GM12878 (cell line): ENCODE data around the gene ETV7. TPM values are rescaled to one million over a fixed set of nuclear protein-coding genes. Genes with fewer than 3 reads are reported as not detected.

Experiments
- BRCA1 ChIP-seq: IDR thresholded peaks from 2 replicates; pipeline ENCODE4 v1.6.1; 2011; ENCODE audit warnings: low read depth, low read length, improper control_type of control experiment
- HDAC2 ChIP-seq: fragments of 200-600 bp; sonication (generic); IDR thresholded peaks from 2 replicates; pipeline ENCODE4 v1.6.1; 2017
- KAT2A ChIP-seq: conservative IDR thresholded peaks from 2 replicates; pipeline ENCODE4 v1.6.1; 2011; ENCODE audit warnings: low read depth, low read length; ENCODE audit not compliant: control insufficient read depth
- LARP7 ChIP-seq: fragments of 450-650 bp; IDR thresholded peaks from 2 replicates; pipeline ENCODE4 v1.6.1; 2017; ENCODE audit warnings: mild to moderate bottlenecking
- MLLT1 ChIP-seq: fragments of 450-650 bp; IDR thresholded peaks from 2 replicates; pipeline ENCODE4 v1.6.1; 2016; ENCODE audit warnings: mild to moderate bottlenecking
- NFIC ChIP-seq: IDR thresholded peaks from 2 replicates; pipeline ENCODE4 v1.6.1; 2012; ENCODE audit warnings: low read depth, mild to moderate bottlenecking, inconsistent platforms, low read length, moderate library complexity
- NFXL1 ChIP-seq: fragments of 450-650 bp; IDR thresholded peaks from 2 replicates; pipeline ENCODE4 v1.6.1; 2017; ENCODE audit warnings: antibody characterized with exemption, mild to moderate bottlenecking, borderline replicate concordance
- NFYA ChIP-seq: IDR thresholded peaks from 2 replicates; pipeline ENCODE4 v1.6.1; 2011; ENCODE audit warnings: low read depth, mild to moderate bottlenecking, low read length, improper control_type of control experiment, borderline replicate concordance
- NKRF ChIP-seq: fragments of 450-650 bp; conservative IDR thresholded peaks from 2 replicates; pipeline ENCODE4 v1.6.1; 2017; ENCODE audit warnings: mild to moderate bottlenecking, moderate library complexity
- NRF1 ChIP-seq: conservative IDR thresholded peaks from 2 replicates; pipeline ENCODE4 v1.6.1; 2011; ENCODE audit warnings: mild to moderate bottlenecking, low read depth, low read length, improper control_type of control experiment
- PAX5 ChIP-seq: IDR thresholded peaks from 2 replicates; pipeline ENCODE4 v1.6.1; 2011; ENCODE audit warnings: low read depth, low read length, borderline replicate concordance
- RB1 ChIP-seq: fragments of 450-650 bp; formaldehyde crosslinking; IDR thresholded peaks from 2 replicates; pipeline ENCODE4 v1.6.1; 2017; ENCODE audit warnings: mild to moderate bottlenecking, borderline replicate concordance
- SIN3A ChIP-seq: IDR thresholded peaks from 2 replicates; pipeline ENCODE4 v1.6.1; 2012; ENCODE audit warnings: low read depth, low read length, improper control_type of control experiment
- SMAD1 ChIP-seq: fragments of 450-650 bp; IDR thresholded peaks from 2 replicates; pipeline ENCODE4 v1.6.1; 2018; ENCODE audit warnings: mild to moderate bottlenecking, low read depth; ENCODE audit not compliant: partially characterized antibody
- TAF1 ChIP-seq: IDR thresholded peaks from 2 replicates; pipeline ENCODE4 v1.6.1; 2011; ENCODE audit warnings: mild to moderate bottlenecking, low read depth, low read length, borderline replicate concordance
- TCF12 ChIP-seq: IDR thresholded peaks from 2 replicates; pipeline ENCODE4 v1.6.1; 2011; ENCODE audit warnings: low read depth, mild to moderate bottlenecking, low read length
- USF1 ChIP-seq: IDR thresholded peaks from 2 replicates; pipeline ENCODE4 v1.6.1; 2011; ENCODE audit warnings: borderline replicate concordance, low read depth, mild to moderate bottlenecking, moderate library complexity, mixed read lengths, low read length; ENCODE audit not compliant: insufficient read depth; ENCODE audit errors: extremely low read length
- YY1 ChIP-seq: IDR thresholded peaks from 2 replicates; pipeline ENCODE4 v1.6.1; 2011; ENCODE audit warnings: low read depth, mild to moderate bottlenecking, low read length
- ZBTB11 ChIP-seq: fragments of 450-650 bp; formaldehyde crosslinking; IDR thresholded peaks from 2 replicates; pipeline ENCODE4 v1.5.0; 2022; ENCODE audit warnings: mild to moderate bottlenecking, missing genetic modification characterization
- ZNF622 ChIP-seq: fragments of 450-650 bp; IDR thresholded peaks from 2 replicates; pipeline ENCODE4 v1.6.1; 2017; ENCODE audit warnings: mild to moderate bottlenecking, inconsistent platforms
- polyA plus RNA-seq, 11 experiments: library from polyadenylated mRNA; depleted of rRNA in 4 of 11; unstranded in 6 of 11; stranded (reverse) in 5 of 11; fragments of >200 nt; fragmentation: Nextera tagmentation in 4 of 11; fragmentation: Illumina TruSeq in 1 of 11; extraction: Ambion mirVana in 4 of 11; extraction: Trizol in 1 of 11; gene quantifications; 1 replicate in 1 of 11; 2 replicates in 10 of 11; pipeline versions ENCODE4 v1.2.1 to v1.2.3, GENCODE V29; 2011 to 2016; ENCODE audit warnings: inconsistent platforms in 2 of 11, missing spikeins in 2 of 11, low read depth in 1 of 11
- total RNA-seq, 4 experiments: library from RNA; depleted of rRNA in 3 of 4; stranded (reverse); fragments of >200 nt in 3 of 4; fragmentation: Illumina TruSeq in 1 of 4; extraction: Trizol in 1 of 4; gene quantifications; 2 replicates each; pipeline versions ENCODE4 v1.2.1 to v1.2.3, GENCODE V29; 2013 to 2021

ETV7 gene
- total and polyA plus RNA-seq, 10 of the 15 experiments (the other 5 are each of a cell fraction or from before 2014, with no cell fraction given), result 0.04 to 1.8 (median 1.3) TPM

GRCh38 chr6:36358226-36358915, 29.1 kb downstream of the ETV7 start (continued):
- no peak for TF ChIP-seq SMAD1
- peak; percentile 63; the same call in 1 of the 2 replicates for TF ChIP-seq LARP7
- no peak for TF ChIP-seq ZBTB11 (CRISPR knock-in tag)
- TF ChIP-seq USF1, result peak; percentile 58
- no peak for TF ChIP-seq NFYA
- TF ChIP-seq TCF12, result peak; percentile 75; the same call in 1 of the 2 replicates
- TF ChIP-seq MLLT1, result peak; percentile 11; the same call in 1 of the 2 replicates
- TF ChIP-seq ZNF622, result no peak
- no peak for TF ChIP-seq BRCA1
- peak; percentile 52; the same call in 1 of the 2 replicates for TF ChIP-seq RB1
- TF ChIP-seq NFXL1, result no peak
- no peak; the same call in 1 of the 2 replicates for TF ChIP-seq NFIC
- TF ChIP-seq PAX5, result peak; percentile 82; the same call in 1 of the 2 replicates
- no peak for TF ChIP-seq HDAC2
- no peak for TF ChIP-seq KAT2A
- no peak for TF ChIP-seq YY1
- no peak for TF ChIP-seq SIN3A
- TF ChIP-seq NRF1, result no peak
- no peak for TF ChIP-seq TAF1
- TF ChIP-seq NKRF, result peak; percentile 49; the same call in 1 of the 2 replicates
